ENCODE results near the gene DUOX2. TPM values are rescaled to one million over a fixed set of nuclear protein-coding genes. Genes with fewer than 3 reads are reported as not detected.
A peak's percentile ranks its signal among the peaks of the same experiment; 100 is the strongest.

Gene DUOX2
- total and polyA plus RNA-seq, 2 of the 8 experiments (the other 6 are each of a cell fraction or from before 2014, with no cell fraction given) = 0.08 TPM; not detected in 1

- no peak overlapping the region for H3K9ac ChIP-seq (replicated peaks in 1 of 4; ENCODE audit: extremely low read depth in 1 of 4, low read depth in 3 of 4, low read length in 3 of 4)
- H3K27me3 ChIP-seq (replicated peaks in 1 of 4; ENCODE audit: control insufficient read depth in 3 of 4, extremely low read depth in 1 of 4, insufficient read depth in 3 of 4, low read length in 3 of 4) = peaks cover 48 to 61% (median 54%) of the 10 kb centered on the region in 4 experiments
- peaks cover under 1% of the 10 kb centered on the region; the same call in 1 of the 2 replicates for H3K23me2 ChIP-seq (ENCODE audit: low read depth, low read length)
- no peak overlapping the region for H4K8ac ChIP-seq (ENCODE audit: extremely low read depth, insufficient read depth, low read length)
- H4K5ac ChIP-seq (ENCODE audit: insufficient read length, low read depth, low read length) = no peak overlapping the region
- no peak overlapping the region for H3K56ac ChIP-seq (replicated peaks; ENCODE audit: insufficient read length, low read depth, low read length)
- H3K14ac ChIP-seq (ENCODE audit: insufficient read length) = no peak overlapping the region
- H2BK5ac ChIP-seq (ENCODE audit: low read depth, low read length) = no peak overlapping the region
- H2BK20ac ChIP-seq (ENCODE audit: low read length) = no peak overlapping the region
- no peak overlapping the region for H2AK5ac ChIP-seq (ENCODE audit: low read depth, low read length)
- H3K4me3 ChIP-seq (ENCODE audit: extremely low read depth in 1 of 4, insufficient read depth in 2 of 4, low read depth in 3 of 4, low read length in 4 of 4) = peak overlapping the region in 2 of 4 experiments; percentile 38 to 54; a peak in 4 of 8 replicates
- H3K79me2 ChIP-seq (ENCODE audit: control insufficient read depth in 1 of 2, insufficient read depth in 2 of 2, low read length in 2 of 2) = no peaks in the 10 kb centered on the region
- H3K18ac ChIP-seq (ENCODE audit: extremely low read depth, low read length) = no peak overlapping the region
- no peak overlapping the region for H3K23ac ChIP-seq (ENCODE audit: insufficient read length)
- no peak overlapping the region for H2BK12ac ChIP-seq (ENCODE audit: low read depth, low read length)
- H2BK15ac ChIP-seq (ENCODE audit: low read length) = no peak overlapping the region
- H3K79me1 ChIP-seq (ENCODE audit: low read depth, low read length) = no peaks in the 10 kb centered on the region
- peaks cover 0 to 4% (median 0%) of the 10 kb centered on the region in 4 experiments; a peak in 1 of 8 replicates for H3K36me3 ChIP-seq (ENCODE audit: control insufficient read depth in 2 of 4, insufficient read depth in 4 of 4, low read length in 3 of 4)
- WGBS, 2 experiments (ENCODE audit: extremely low coverage in 1 of 2, insufficient coverage in 1 of 2, insufficient read length in 1 of 2, insufficient replicate concordance in 2 of 2, low coverage in 1 of 2, low lambda C conversion rate in 2 of 2, missing lambda C conversion rate in 1 of 2) = 2% methylated on average over 14 of the region's 14 CpGs; no CpG with 5 or more reads in 1 of the 2 experiments
- no peak overlapping the region for H2AFZ ChIP-seq (ENCODE audit: low read length)
- peaks cover 17 to 34% of the 10 kb centered on the region in 2 experiments for H4K20me1 ChIP-seq (replicated peaks in 1 of 2; ENCODE audit: control insufficient read depth in 1 of 2, insufficient read depth in 2 of 2, low read length in 2 of 2)
- peak; percentile 94 for FAIRE-seq
- peak overlapping the region; percentile 4 to 59; a peak in 2 of 4 replicates for H3K4me2 ChIP-seq (ENCODE audit: insufficient read depth in 1 of 2, low read depth in 2 of 2, low read length in 2 of 2)
- DNase-seq (ENCODE audit: low read depth in 1 of 2, low spot score in 2 of 2) = peak; percentile 61 to 93
- ChIA-PET CTCF (ENCODE audit: partially characterized antibody) (interaction anchor here (0.6 to 2.7 kb wide), 47 partner anchors 9 to 574 kb away, joined by 3 to 38 read pairs (median 4); partner anchors contain the start of genes DUOX1 and DUOXA1), POLR2A (ENCODE audit: partially characterized antibody) (interaction anchor here (0.6 to 1.1 kb wide), 3 partner anchors 37 to 95 kb away, joined by 3 read pairs; partner anchors contain the start of gene SORD)
- no peak overlapping the region for H2BK120ac ChIP-seq (replicated peaks; ENCODE audit: low read depth, low read length)
- H3K27ac ChIP-seq (ENCODE audit: low read depth, low read length) = no peak overlapping the region
- H4K91ac ChIP-seq (replicated peaks; ENCODE audit: insufficient read length, low read length) = no peak overlapping the region
- H3K4me1 ChIP-seq (replicated peaks in 1 of 4; ENCODE audit: control insufficient read depth in 3 of 4, insufficient read depth in 4 of 4, low read length in 3 of 4) = peaks cover 0 to 17% (median 14%) of the 10 kb centered on the region in 4 experiments; a peak in 6 of 7 replicates
- H3K9me3 ChIP-seq (ENCODE audit: insufficient read depth in 2 of 2, low read depth in 1 of 2, low read length in 1 of 2) = no peaks in the 10 kb centered on the region; a peak in 1 of 4 replicates
- H3K4ac ChIP-seq (replicated peaks; ENCODE audit: insufficient read length, low read depth, low read length) = no peak overlapping the region
- TF ChIP-seq RFX5 (IDR thresholded peaks at IDR 0.05; ENCODE audit: borderline replicate concordance, low read depth, low read length) = no peak
- TF ChIP-seq YY1 (IDR thresholded peaks at IDR 0.05; ENCODE audit: low read depth, low read length) = peak; percentile 55; the same call in 1 of the 2 replicates
- no peak for TF ChIP-seq EGR1 (IDR thresholded peaks at IDR 0.05; ENCODE audit: borderline replicate concordance, low read depth, low read length)
- TF ChIP-seq HDAC6 (IDR thresholded peaks at IDR 0.05; ENCODE audit: low read depth, low read length) = no peak
- TF ChIP-seq HDAC2 (IDR thresholded peaks at IDR 0.05; ENCODE audit: borderline replicate concordance in 1 of 2, low read depth in 2 of 2, low read length in 2 of 2) = peak in 1 of 2 experiments; percentile 82; a peak in 1 of 4 replicates
- TF ChIP-seq RAD21 (IDR thresholded peaks at IDR 0.05 in 1 of 2, conservative IDR thresholded peaks at IDR 0.05 in 1 of 2; ENCODE audit: low read depth in 2 of 2, low read length in 2 of 2) = peak; percentile 65 to 77
- TF ChIP-seq POLR2A (IDR thresholded peaks at IDR 0.05; ENCODE audit: control extremely low read depth in 1 of 2, low read depth in 2 of 2, low read length in 2 of 2) = no peak
- peak; percentile 9; the same call in 1 of the 2 replicates for TF ChIP-seq TBP (IDR thresholded peaks at IDR 0.05; ENCODE audit: low read depth, low read length)
- TF ChIP-seq EZH2 (IDR thresholded peaks at IDR 0.05; ENCODE audit: low read depth, low read length, severe bottlenecking) = no peak
- peak; percentile 59 for TF ChIP-seq CREB1 (IDR thresholded peaks at IDR 0.05)
- TF ChIP-seq BRCA1 (IDR thresholded peaks at IDR 0.05; ENCODE audit: low read depth, low read length) = no peak
These were observed 4.2 kb upstream of the DUOX2 start for GRCh38 chr15:45118131-45118588.
